Measurements from ENCODE around the gene USP36.

USP36 gene

GRCh38 chr17:78844301-78845005 is 3.8 kb upstream of the USP36 start:
- no peak overlapping the region for H3K4me3 ChIP-seq (ENCODE audit: low read depth, low read length)
- TF ChIP-seq CTCF (IDR thresholded peaks at IDR 0.05; ENCODE audit: low read depth, low read length, missing control alignments) = no peak
- DNase-seq (ENCODE audit: low read depth) = no peak

DNA sequence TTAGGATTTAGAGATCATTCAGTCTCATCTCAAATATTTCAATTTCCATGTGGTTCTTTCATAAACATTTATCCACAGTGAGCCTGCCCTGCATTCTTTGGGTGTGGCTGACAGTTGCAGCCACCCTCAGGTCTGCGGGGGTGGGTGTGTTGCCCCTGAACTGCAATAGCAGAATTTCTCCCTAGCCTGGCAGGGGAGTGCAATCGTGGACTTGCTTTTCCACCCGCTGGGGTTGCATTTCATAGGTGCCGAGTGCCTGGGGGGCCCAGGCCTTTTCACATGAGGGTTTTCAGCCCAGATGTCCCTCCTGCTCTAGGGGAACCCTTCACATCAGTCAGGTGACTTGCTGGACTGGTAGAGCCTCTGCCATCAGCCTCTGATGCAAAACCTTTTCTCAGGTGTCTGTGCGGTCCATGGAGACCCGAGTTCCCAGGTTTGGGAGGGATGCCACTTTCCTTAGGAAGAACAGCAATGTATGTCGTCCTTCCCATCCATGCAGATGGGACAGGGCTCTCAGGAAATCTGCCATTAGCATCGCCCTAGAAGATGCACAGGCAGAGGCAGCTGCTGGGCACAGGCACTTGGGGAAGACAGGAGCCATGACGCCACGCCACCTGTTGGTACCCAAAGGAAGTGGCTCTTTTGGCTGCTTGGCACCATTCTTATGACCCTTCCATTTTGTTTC is 2.4 kb upstream of the USP36 start:
- DNase-seq (ENCODE audit: low read depth) = no peak
- peak; percentile 93 for TF ChIP-seq CTCF (IDR thresholded peaks at IDR 0.05; ENCODE audit: low read depth, low read length, missing control alignments)
- H3K4me3 ChIP-seq (ENCODE audit: low read depth, low read length) = no peak overlapping the region

DNA sequence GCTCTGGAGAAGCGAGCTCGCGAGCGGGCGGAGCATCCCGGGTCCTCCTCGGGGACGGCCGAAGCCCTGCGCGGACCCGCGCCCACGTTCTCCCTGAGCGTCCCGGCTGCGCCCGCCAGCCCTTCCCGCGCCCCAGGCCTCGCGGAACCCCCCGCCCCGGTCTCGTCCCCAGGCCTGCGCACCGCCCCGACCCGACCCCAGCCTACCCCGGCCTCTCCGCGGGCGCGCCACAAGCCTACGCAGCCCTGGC is 159 bp downstream of the USP36 start:
- TF ChIP-seq CTCF (IDR thresholded peaks at IDR 0.05; ENCODE audit: low read depth, low read length, missing control alignments) = no peak
- no peak for DNase-seq (ENCODE audit: low read depth)
- H3K4me3 ChIP-seq (ENCODE audit: low read depth, low read length) = peak overlapping the region; percentile 94

- peak overlapping the region; percentile 94 for H3K4me3 ChIP-seq (ENCODE audit: low read depth, low read length)
- no peak for TF ChIP-seq CTCF (IDR thresholded peaks at IDR 0.05; ENCODE audit: low read depth, low read length, missing control alignments)
These were observed 668 bp downstream of the USP36 start for GRCh38 chr17:78839762-78840529.

DNA sequence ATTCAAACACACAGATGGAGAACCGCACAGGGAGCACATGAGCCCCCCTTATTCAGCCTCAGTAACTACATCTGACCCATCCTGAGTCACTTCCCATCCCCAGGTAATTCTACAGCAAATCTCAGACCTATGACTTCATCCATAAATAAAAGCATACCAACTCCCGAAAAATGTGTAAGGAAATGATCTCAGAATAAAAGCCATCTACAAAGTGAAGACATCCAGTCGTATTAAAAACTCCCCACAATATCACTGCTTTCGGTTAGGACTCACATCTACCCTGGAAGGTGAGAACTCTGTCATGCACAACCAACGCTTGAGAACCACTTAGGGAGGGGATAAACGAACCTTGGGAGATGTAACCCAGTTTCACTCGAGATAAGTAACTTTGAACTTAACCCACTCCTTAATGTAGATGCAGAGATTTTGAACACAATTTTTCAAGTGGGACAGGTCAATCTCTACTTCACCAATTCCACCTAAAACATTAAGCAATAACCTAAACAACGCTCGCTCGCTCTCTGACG is 1.3 kb downstream of the USP36 start:
- no peak for DNase-seq (ENCODE audit: low read depth)
- no peak for TF ChIP-seq CTCF (IDR thresholded peaks at IDR 0.05; ENCODE audit: low read depth, low read length, missing control alignments)
- peak overlapping the region; percentile 94 for H3K4me3 ChIP-seq (ENCODE audit: low read depth, low read length)

More at GRCh38 chr17:78839762-78840529, 668 bp downstream of the USP36 start:
- no peak for DNase-seq (ENCODE audit: low read depth)

GRCh38 chr17:78838574-78839005 is 2.0 kb downstream of the USP36 start:
- H3K4me3 ChIP-seq (ENCODE audit: low read depth, low read length) = peak overlapping the region; percentile 94; the same call in 1 of the 2 replicates
- DNase-seq (ENCODE audit: low read depth) = no peak
- no peak for TF ChIP-seq CTCF (IDR thresholded peaks at IDR 0.05; ENCODE audit: low read depth, low read length, missing control alignments)
